Astrocyte (in vitro differentiated cells and primary cell): Measurements from ENCODE around the gene COA6.

Experiments
- CTCF ChIP-seq: IDR thresholded peaks from 2 replicates; pipeline ENCODE4 v1.5.1; 2011; ENCODE audit warnings: low read depth, mild to moderate bottlenecking, inconsistent platforms, low read length, moderate library complexity; ENCODE audit not compliant: insufficient read depth
- EZH2 ChIP-seq: IDR thresholded peaks from 2 replicates; pipeline ENCODE4 v1.6.1; 2012; ENCODE audit warnings: mild to moderate bottlenecking, low read length, inconsistent platforms; ENCODE audit not compliant: insufficient read depth

GRCh38 chr1:234408757-234409156 lies 35.5 kb downstream of the COA6 start:
- no peak for TF ChIP-seq CTCF
- no peak for TF ChIP-seq EZH2
